CD4-positive, alpha-beta T cell (primary cell): Measurements from ENCODE around the gene SNAI3. TPM values are rescaled to one million over a fixed set of nuclear protein-coding genes. Genes with fewer than 3 reads are reported as not detected.

Source experiments
- ATAC-seq: fragments of 200-7000 bp; cut with Tn5 transposase; one replicate; pipeline ENCODE4 v1.10.0; 2022; ENCODE audit warnings: mild to moderate bottlenecking; ENCODE audit not compliant: poor library complexity
- CTCF ChIA-PET: fragments of 350-600 bp; sonication (Branson Sonifier 250); formaldehyde crosslinking; loops from one replicate; lab custom pipeline; 2021; ENCODE audit warnings: antibody characterized with exemption, inconsistent platforms; lab: Charles Lee
- POLR2A ChIA-PET: fragments of 350-600 bp; sonication (Branson Sonifier 250); formaldehyde crosslinking; loops from one replicate; lab custom pipeline; 2021; ENCODE audit warnings: antibody characterized with exemption, inconsistent platforms; lab: Charles Lee
- DNase-seq, 14 experiments: peaks; one replicate each; pipeline ENCODE4 v3.0.0-alpha.2; 2013 to 2020; ENCODE audit warnings: mixed read lengths in 2 of 14
- H3K27ac ChIP-seq, 2 donors: one replicate each; pipeline versions ENCODE4 v1.5.1 to v1.7.0; 2013; ENCODE audit warnings: low read length in 2 of 2, low read depth in 1 of 2, mild to moderate bottlenecking in 1 of 2
- H3K27me3 ChIP-seq, 2 experiments: 1 replicate in 1 of 2; 2 replicates in 1 of 2; pipeline versions ENCODE4 v1.6.1 to v1.7.0; 2013; ENCODE audit warnings: low read length in 2 of 2, control low read depth in 1 of 2, mild to moderate bottlenecking in 1 of 2, moderate library complexity in 1 of 2; ENCODE audit not compliant: insufficient read depth in 2 of 2, control insufficient read depth in 1 of 2
- H3K36me3 ChIP-seq: one replicate; pipeline ENCODE4 v1.6.1; 2013; ENCODE audit warnings: low read length, control low read depth; ENCODE audit not compliant: insufficient read depth
- H3K4me1 ChIP-seq: one replicate; pipeline ENCODE4 v1.6.1; 2013; ENCODE audit warnings: low read length, control low read depth; ENCODE audit not compliant: insufficient read depth
- H3K4me3 ChIP-seq: one replicate; pipeline ENCODE4 v1.5.1; 2013; ENCODE audit warnings: mild to moderate bottlenecking, low read length, moderate library complexity
- H3K9me3 ChIP-seq, 2 experiments: 1 replicate in 1 of 2; 2 replicates in 1 of 2; pipeline versions ENCODE4 v1.6.1 to v1.7.0; 2013; ENCODE audit warnings: low read length in 2 of 2, mild to moderate bottlenecking in 2 of 2, control low read depth in 1 of 2, moderate library complexity in 1 of 2; ENCODE audit not compliant: control insufficient read depth in 1 of 2, insufficient read depth in 1 of 2
- H3K27ac Mint-ChIP-seq: one replicate; pipeline ENCODE4 v1.8.0; 2020; ENCODE audit warnings: mixed read lengths
- H3K27me3 Mint-ChIP-seq: one replicate; pipeline ENCODE4 v1.8.0; 2021; ENCODE audit warnings: mixed read lengths
- H3K36me3 Mint-ChIP-seq: one replicate; pipeline ENCODE4 v1.8.0; 2021; ENCODE audit warnings: low read depth, mixed read lengths
- H3K4me1 Mint-ChIP-seq: one replicate; pipeline ENCODE4 v1.8.0; 2021; ENCODE audit warnings: low read depth, mixed read lengths
- H3K4me3 Mint-ChIP-seq: one replicate; pipeline ENCODE4 v1.8.0; 2020; ENCODE audit warnings: mild to moderate bottlenecking, mixed read lengths
- H3K9me3 Mint-ChIP-seq: one replicate; pipeline ENCODE4 v1.8.0; 2020; ENCODE audit warnings: mixed read lengths
- CTCF ChIP-seq: fragments of 200-600 bp; IDR thresholded peaks from one replicate; pipeline ENCODE4 v1.8.0; 2022; ENCODE audit warnings: antibody characterized with exemption, mild to moderate bottlenecking
- intact Hi-C, 2 experiments: fragments of 100-400 bp; cut with DNase I in 1 of 2; cut with micrococcal nuclease in 1 of 2; formaldehyde crosslinking; loops; one replicate each; pipeline versions ENCODE4 v1.15.1 to v1.9.0; 2023 to 2025; cut with DNase I, micrococcal nuclease
- total RNA-seq, 174 experiments: library from RNA in 2 of 174; stranded (reverse) in 2 of 174; gene quantifications; one replicate each; pipeline ENCODE4 v1.2.3 and lab custom pipeline; 2021 to 2026

The SNAI3 gene
- total RNA-seq, 2 experiments from 2014 or later, result 3.0 to 3.5 TPM

GRCh38 chr16:88687254-88687576 lies 908 bp upstream of the SNAI3 start:
- peaks cover 58% of the 10 kb centered on the region for H3K4me1 Mint-ChIP-seq
- Histone ChIP-seq H3K4me3 (no peak overlapping the region), H3K27ac (no peak overlapping the region), H3K27me3 (no peaks in the 10 kb centered on the region), H3K36me3 (peaks cover 4% of the 10 kb centered on the region), H3K9me3 (no peaks in the 10 kb centered on the region), H3K4me1 (peaks cover 80% of the 10 kb centered on the region)
- ChIA-PET CTCF (no interaction called here), POLR2A (interaction anchor here (0.8 to 4.7 kb wide), 5 partner anchors 11 to 117 kb away, joined by 3 to 71 read pairs (median 4); partner anchors contain the start of genes CTU2, RNF166 and ZC3H18)
- DNase-seq (no peak), ATAC-seq (no peak)
- TF ChIP-seq CTCF, result no peak
- intact Hi-C loops, result loop anchor here (5.0 kb wide), 2 partner anchors 35 to 235 kb away; partner anchors contain the start of genes CYBA (in 2 of the 2) and ZFPM1 (in 1 of the 2)
- H3K9me3 Mint-ChIP-seq, result no peaks in the 10 kb centered on the region
- peak overlapping the region; percentile 60 for H3K4me3 Mint-ChIP-seq
- H3K36me3 Mint-ChIP-seq, result peaks cover 1% of the 10 kb centered on the region
- no peak overlapping the region for H3K27ac Mint-ChIP-seq
- no peaks in the 10 kb centered on the region for H3K27me3 Mint-ChIP-seq

DNA sequence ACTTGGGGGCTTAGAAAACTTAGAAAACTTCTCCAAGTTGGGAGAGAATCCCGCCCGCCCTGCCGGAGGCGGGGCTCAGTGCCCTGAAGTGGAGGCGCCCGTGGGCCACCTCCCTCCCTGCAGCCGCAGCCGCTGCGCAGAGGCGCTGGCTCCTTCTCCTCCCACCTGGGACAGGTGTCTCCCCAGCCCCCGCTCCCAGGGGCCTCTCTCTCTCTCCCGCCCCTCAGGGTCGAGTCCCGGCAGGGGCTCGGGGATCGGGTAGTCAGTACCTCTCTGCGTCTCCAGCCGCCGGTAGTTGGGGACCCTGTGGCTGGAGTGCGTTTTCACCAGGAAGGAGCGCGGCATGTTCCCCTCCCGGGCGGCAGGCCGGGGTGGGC lies 257 bp downstream of the SNAI3 start:
- Mint-ChIP-seq H3K4me3 (peak overlapping the region; percentile 87), H3K27ac (peak overlapping the region; percentile 80), H3K27me3 (no peaks in the 10 kb centered on the region), H3K4me1 (peaks cover 58% of the 10 kb centered on the region), H3K36me3 (peaks cover 10% of the 10 kb centered on the region), H3K9me3 (no peaks in the 10 kb centered on the region)
- CTCF ChIA-PET, result interaction anchor here (1.3 to 2.3 kb wide), 2 partner anchors 19 to 22 kb away, joined by 18 to 23 read pairs; partner anchors contain the start of genes CTU2, MVD and RNF166
- Histone ChIP-seq H3K4me3 (peak overlapping the region; percentile 77), H3K4me1 (peaks cover 80% of the 10 kb centered on the region), H3K9me3 (no peaks in the 10 kb centered on the region), H3K27ac (peak overlapping the region; percentile 29 to 53), H3K36me3 (peaks cover 11% of the 10 kb centered on the region), H3K27me3 (no peaks in the 10 kb centered on the region)
- peak in 11 of 14 experiments; percentile 33 to 80 (median 55) for DNase-seq
- no peak for TF ChIP-seq CTCF
- POLR2A ChIA-PET, result interaction anchor here (1.1 to 4.7 kb wide), 2 partner anchors 17 to 35 kb away, joined by 3 to 71 read pairs; partner anchors contain the start of genes CTU2, CYBA and RNF166
- intact Hi-C loops, result loop anchor here (1.0 to 5.0 kb wide), 5 partner anchors 14 to 234 kb away; partner anchors contain the start of genes CYBA (in 2 of the 2), MVD (in 1 of the 2) and ZFPM1 (in 1 of the 2)
- ATAC-seq, result peak; percentile 64

GRCh38 chr16:88685156-88686061 lies 898 bp downstream of the SNAI3 start:
- ATAC-seq, result peak; percentile 26
- no peaks in the 10 kb centered on the region for H3K9me3 Mint-ChIP-seq
- no peaks in the 10 kb centered on the region for H3K9me3 ChIP-seq
- peak overlapping the region; percentile 77 for H3K4me3 ChIP-seq
- H3K27ac Mint-ChIP-seq, result peak overlapping the region; percentile 80
- no peaks in the 10 kb centered on the region for H3K27me3 ChIP-seq
- H3K27me3 Mint-ChIP-seq, result no peaks in the 10 kb centered on the region
- ChIA-PET POLR2A (interaction anchor here (0.7 to 4.7 kb wide), 5 partner anchors 12 to 46 kb away, joined by 3 to 71 read pairs (median 3); partner anchors contain the start of genes CTU2, CYBA and RNF166), CTCF (interaction anchor here (0.7 to 2.3 kb wide), 10 partner anchors 8 to 115 kb away, joined by 3 to 23 read pairs (median 6); partner anchors contain the start of genes CTU2, MVD, RNF166 and ZC3H18)
- peak; percentile 71 for TF ChIP-seq CTCF
- H3K4me3 Mint-ChIP-seq, result peak overlapping the region; percentile 87
- intact Hi-C loops, result loop anchor here (1.0 to 5.0 kb wide), 6 partner anchors 15 to 233 kb away; partner anchors contain the start of genes CYBA (in 2 of the 2), MVD (in 1 of the 2) and ZFPM1 (in 1 of the 2)
- H3K4me1 ChIP-seq, result peaks cover 80% of the 10 kb centered on the region
- peaks cover 18% of the 10 kb centered on the region for H3K36me3 ChIP-seq
- DNase-seq, result peak; percentile 44 to 80 (median 58)
- peaks cover 14% of the 10 kb centered on the region for H3K36me3 Mint-ChIP-seq
- peak overlapping the region; percentile 29 to 56 for H3K27ac ChIP-seq
- H3K4me1 Mint-ChIP-seq, result peaks cover 55% of the 10 kb centered on the region
